Retinal pigment epithelial cell (primary cell): Measurements from ENCODE around the gene AGAP1.
"Not testable (repeated sequence)": the region's sequence is repeated elsewhere in the genome, so short reads cannot be mapped to it uniquely, and the experiment has no call there.

ENCODE experiments used
- DNase-seq: peaks from one replicate; pipeline ENCODE4 v3.0.0-alpha.2; 2010; ENCODE audit warnings: low read depth
- H3K4me3 ChIP-seq: 2 replicates; pipeline ENCODE4 v1.5.1; 2011; ENCODE audit warnings: mild to moderate bottlenecking, low read length, control low read depth, moderate library complexity
- CTCF ChIP-seq: conservative IDR thresholded peaks from 2 replicates; pipeline ENCODE4 v1.5.1; 2011; ENCODE audit warnings: low read depth, low read length, control low read depth, inconsistent platforms

Gene AGAP1

GRCh38 chr2:236056141-236056540 is 562.3 kb downstream of the AGAP1 start:
- H3K4me3 ChIP-seq, result no peak overlapping the region
- DNase-seq, result no peak
- no peak for TF ChIP-seq CTCF

- TF ChIP-seq CTCF, result no peak
- DNase-seq, result no peak
- no peak overlapping the region for H3K4me3 ChIP-seq
These were observed 563.5 kb downstream of the AGAP1 start for GRCh38 chr2:236057375-236057774.

DNA sequence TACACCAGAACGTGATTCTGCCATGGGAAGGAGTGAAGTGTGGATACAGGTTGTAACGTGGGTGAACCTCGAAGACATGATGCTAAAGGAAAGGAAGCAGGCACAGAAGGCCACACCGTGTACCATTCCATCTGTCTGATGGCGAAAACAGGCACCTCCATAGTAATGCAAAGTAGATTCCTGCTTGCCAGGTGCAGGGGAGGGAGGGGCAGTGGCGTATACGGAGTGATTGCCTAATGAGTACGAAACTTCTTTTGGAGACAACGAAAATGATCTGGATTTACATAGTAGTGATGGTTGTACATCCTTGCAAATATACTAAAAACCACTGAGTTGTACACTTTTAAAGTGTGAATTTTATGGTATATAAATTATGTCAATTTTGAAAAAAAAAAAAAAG is 567.7 kb downstream of the AGAP1 start:
- no peak overlapping the region for H3K4me3 ChIP-seq
- TF ChIP-seq CTCF, result no peak
- DNase-seq, result no peak

- H3K4me3 ChIP-seq, result no peak overlapping the region
- DNase-seq, result no peak
- no peak for TF ChIP-seq CTCF
These were observed 568.1 kb downstream of the AGAP1 start for GRCh38 chr2:236061899-236062298.

DNA sequence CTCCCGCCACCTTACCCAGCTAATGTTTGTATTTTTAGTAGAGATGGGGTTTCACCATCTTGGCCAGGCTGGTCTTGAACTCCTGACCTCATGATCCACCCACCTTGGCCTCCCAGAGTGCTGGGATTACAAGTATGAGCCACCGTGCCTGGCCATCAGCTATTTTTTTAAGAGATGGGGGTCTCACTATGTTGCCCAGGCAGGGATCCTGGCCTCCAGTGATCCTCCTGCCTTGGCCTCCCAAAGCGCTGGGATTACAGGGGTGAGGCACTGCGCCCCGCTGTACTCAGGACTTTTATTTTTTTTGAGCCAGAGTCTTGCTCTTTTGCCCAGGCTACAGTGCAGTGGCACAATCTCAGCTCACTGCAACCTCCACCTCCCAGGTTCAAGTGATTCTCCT is 569.0 kb downstream of the AGAP1 start:
- not testable (repeated sequence) for DNase-seq, H3K4me3 ChIP-seq

GRCh38 chr2:236063994-236064393 is 570.2 kb downstream of the AGAP1 start:
- DNase-seq, result no peak
- no peak overlapping the region for H3K4me3 ChIP-seq
- no peak for TF ChIP-seq CTCF

DNA sequence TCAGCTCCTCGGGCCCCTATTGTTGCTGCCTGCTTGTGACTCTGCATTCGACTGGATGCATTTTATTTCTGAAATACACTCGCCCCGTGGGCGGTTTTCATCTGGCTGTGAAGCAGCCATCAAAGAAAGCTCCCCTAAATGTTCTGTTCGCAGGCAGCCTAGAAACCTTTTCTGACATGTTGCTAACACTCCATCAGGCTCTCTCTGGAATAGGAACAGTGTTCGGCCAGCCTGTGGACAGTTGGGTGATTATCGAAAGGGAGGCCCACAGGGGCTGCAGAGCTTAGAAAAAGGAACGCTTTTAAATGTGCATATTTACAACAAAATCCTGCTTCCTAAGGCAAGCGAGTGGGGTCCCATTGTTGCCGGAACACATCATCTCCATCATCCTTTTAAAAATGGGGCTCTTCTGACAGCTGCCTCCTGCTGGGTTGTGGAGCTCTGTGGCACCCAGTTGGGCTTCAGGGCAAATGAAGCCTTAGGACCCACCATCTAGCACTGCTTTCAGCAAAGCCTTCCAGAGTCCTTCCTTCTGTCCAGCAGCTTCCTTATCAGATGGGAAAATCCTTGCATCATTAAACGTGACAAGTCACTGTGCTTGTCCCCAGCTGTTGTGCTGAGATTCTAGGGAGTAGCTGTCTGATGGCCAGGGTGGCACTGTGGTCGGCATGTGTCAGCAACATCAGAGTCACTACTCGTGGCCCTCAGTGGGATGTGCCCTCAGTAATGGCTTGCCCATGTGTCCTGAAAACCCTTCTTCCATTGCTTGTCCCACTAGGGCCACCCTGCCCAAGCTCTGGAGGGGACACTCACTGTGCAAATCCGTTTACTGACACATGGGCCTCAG is 571.7 kb downstream of the AGAP1 start:
- no peak overlapping the region for H3K4me3 ChIP-seq
- TF ChIP-seq CTCF, result no peak
- no peak for DNase-seq

DNA sequence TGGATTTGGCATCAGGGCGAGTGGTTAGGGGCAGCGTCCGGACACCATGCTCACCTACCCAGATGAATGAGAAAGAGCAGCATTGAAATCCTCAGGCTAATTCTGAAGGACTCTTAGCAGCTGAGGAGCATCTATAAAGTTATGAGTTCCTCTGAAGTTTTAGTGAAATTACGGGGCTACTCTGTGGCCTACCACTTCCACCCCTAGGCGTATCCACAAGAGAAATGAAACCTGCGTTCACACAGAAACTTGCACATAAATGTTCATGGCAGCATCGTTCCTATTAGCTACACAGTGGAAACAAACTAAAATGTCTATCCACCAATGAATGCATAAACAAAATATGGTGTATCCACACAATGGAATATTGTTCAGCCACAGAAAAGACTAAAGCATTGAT is 576.4 kb downstream of the AGAP1 start:
- no peak for TF ChIP-seq CTCF
- H3K4me3 ChIP-seq, result no peak overlapping the region

More for the DNA sequence above, 576.4 kb downstream of the AGAP1 start:
- no peak for DNase-seq
